NCI-H524 (cell line): ENCODE measurements around the gene TBX4.
"Not testable (repeated sequence)": the region's sequence is repeated elsewhere in the genome, so short reads cannot be mapped to it uniquely, and the experiment has no call there.

Experiments
- DNase-seq, 2 experiments: peaks; one replicate each; lab custom pipeline; 2025; lab: John Stamatoyannopoulos, UW

The TBX4 gene

GRCh38 chr17:61429274-61429673, 22.9 kb upstream of the TBX4 start:
- DNase-seq = no peak

GRCh38 chr17:61429831-61430230, 22.4 kb upstream of the TBX4 start:
- not testable (repeated sequence) for DNase-seq

- DNase-seq = no peak
Measured at GRCh38 chr17:61431594-61432311, 20.5 kb upstream of the TBX4 start.

GRCh38 chr17:61436273-61436672, 15.9 kb upstream of the TBX4 start:
- no peak for DNase-seq

- DNase-seq = no peak
Measured at GRCh38 chr17:61436995-61437704, 15.1 kb upstream of the TBX4 start.

GRCh38 chr17:61440697-61441096, 11.5 kb upstream of the TBX4 start:
- no peak for DNase-seq

GRCh38 chr17:61441507-61441906, 10.7 kb upstream of the TBX4 start:
- not testable (repeated sequence) for DNase-seq

GRCh38 chr17:61442136-61442775, 10.0 kb upstream of the TBX4 start:
- DNase-seq = no peak

GRCh38 chr17:61442878-61443474, 9.2 kb upstream of the TBX4 start:
- no peak for DNase-seq

- DNase-seq = no peak
Measured at GRCh38 chr17:61443475-61443882, 8.7 kb upstream of the TBX4 start.

GRCh38 chr17:61444075-61444474, 8.1 kb upstream of the TBX4 start:
- DNase-seq = no peak

- DNase-seq = no peak
Measured at GRCh38 chr17:61444831-61445230, 7.4 kb upstream of the TBX4 start.

GRCh38 chr17:61447358-61447757, 4.9 kb upstream of the TBX4 start:
- DNase-seq = no peak

- DNase-seq = no peak
Measured at GRCh38 chr17:61448042-61448441, 4.2 kb upstream of the TBX4 start.

GRCh38 chr17:61449140-61449539, 3.1 kb upstream of the TBX4 start:
- DNase-seq = not testable (repeated sequence)

GRCh38 chr17:61449707-61450640, 2.2 kb upstream of the TBX4 start:
- DNase-seq = no peak

GRCh38 chr17:61450641-61451537, 1.3 kb upstream of the TBX4 start:
- DNase-seq = no peak

- DNase-seq = peak in 1 of 2 experiments; percentile 19
Measured at GRCh38 chr17:61451538-61452300, 503 bp upstream of the TBX4 start.

- DNase-seq = no peak
Measured at GRCh38 chr17:61453566-61454380, 1.6 kb downstream of the TBX4 start.
